Peyer's patch (tissue), 4 donors: Measurements from ENCODE around the gene MAST4.

Experiments
- POLR2A ChIP-seq, 2 donors: fragments of 450-650 bp; IDR thresholded peaks; one replicate each; pipeline ENCODE4 v1.5.1; 2017; ENCODE audit warnings: antibody characterized with exemption in 2 of 2, mild to moderate bottlenecking in 2 of 2, moderate library complexity in 2 of 2
- TF ChIP-seq, protein P1 (sequence below), 6 experiments: fragments of 450-650 bp in 4 of 6; fragments of 200-600 bp in 2 of 6; sonication (generic) in 1 of 6; IDR thresholded peaks; one replicate each; pipeline ENCODE4 v1.5.1; 2017 to 2019; ENCODE audit warnings: antibody characterized with exemption in 6 of 6, mild to moderate bottlenecking in 3 of 6, moderate library complexity in 1 of 6

DNA sequence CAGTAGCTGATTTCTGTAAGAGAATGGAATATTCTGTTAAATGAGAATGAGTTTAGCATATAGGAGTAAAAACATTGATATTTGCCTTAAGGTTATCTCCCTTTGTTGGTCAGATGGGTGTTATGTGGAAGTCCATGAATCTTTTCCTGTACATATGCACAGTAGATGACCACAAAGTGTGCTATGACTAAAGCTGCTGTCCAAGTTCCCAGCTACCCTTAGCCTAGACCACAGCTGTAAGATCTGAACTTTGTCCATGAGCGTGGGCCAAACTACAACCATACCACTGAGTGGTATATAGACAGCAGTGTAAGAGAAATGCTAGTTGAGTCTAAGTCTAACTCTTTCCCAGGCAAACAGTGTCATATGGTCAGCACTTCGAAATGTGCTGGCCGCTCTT lies 551.6 kb downstream of the MAST4 start:
- TF ChIP-seq, protein P1, sequence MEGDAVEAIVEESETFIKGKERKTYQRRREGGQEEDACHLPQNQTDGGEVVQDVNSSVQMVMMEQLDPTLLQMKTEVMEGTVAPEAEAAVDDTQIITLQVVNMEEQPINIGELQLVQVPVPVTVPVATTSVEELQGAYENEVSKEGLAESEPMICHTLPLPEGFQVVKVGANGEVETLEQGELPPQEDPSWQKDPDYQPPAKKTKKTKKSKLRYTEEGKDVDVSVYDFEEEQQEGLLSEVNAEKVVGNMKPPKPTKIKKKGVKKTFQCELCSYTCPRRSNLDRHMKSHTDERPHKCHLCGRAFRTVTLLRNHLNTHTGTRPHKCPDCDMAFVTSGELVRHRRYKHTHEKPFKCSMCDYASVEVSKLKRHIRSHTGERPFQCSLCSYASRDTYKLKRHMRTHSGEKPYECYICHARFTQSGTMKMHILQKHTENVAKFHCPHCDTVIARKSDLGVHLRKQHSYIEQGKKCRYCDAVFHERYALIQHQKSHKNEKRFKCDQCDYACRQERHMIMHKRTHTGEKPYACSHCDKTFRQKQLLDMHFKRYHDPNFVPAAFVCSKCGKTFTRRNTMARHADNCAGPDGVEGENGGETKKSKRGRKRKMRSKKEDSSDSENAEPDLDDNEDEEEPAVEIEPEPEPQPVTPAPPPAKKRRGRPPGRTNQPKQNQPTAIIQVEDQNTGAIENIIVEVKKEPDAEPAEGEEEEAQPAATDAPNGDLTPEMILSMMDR (IDR thresholded peaks at IDR 0.05), result no peak
- no peak for TF ChIP-seq POLR2A (IDR thresholded peaks at IDR 0.05)
